IMR-90 (cell line): Measurements from ENCODE around the gene CKAP5.

ENCODE experiments used
- CEBPB ChIP-seq: IDR thresholded peaks from 2 replicates; pipeline ENCODE4 v1.6.1; 2012; ENCODE audit warnings: low read depth, low read length, improper control_type of control experiment
- MXI1 ChIP-seq: IDR thresholded peaks from 2 replicates; pipeline ENCODE4 v1.6.1; 2012; ENCODE audit warnings: low read depth, mild to moderate bottlenecking, low read length, moderate library complexity, borderline replicate concordance
- NFE2L2 ChIP-seq: fragments of 150-350 bp; IDR thresholded peaks from 2 replicates; pipeline ENCODE4 v1.6.1; 2016; ENCODE audit warnings: low read depth, mild to moderate bottlenecking, low read length
- POLR2A ChIP-seq: IDR thresholded peaks from 2 replicates; pipeline ENCODE4 v1.6.1; 2012; ENCODE audit warnings: mild to moderate bottlenecking, low read depth, low read length
- RAD21 ChIP-seq: IDR thresholded peaks from 2 replicates; pipeline ENCODE4 v1.6.1; 2012; ENCODE audit warnings: low read length, improper control_type of control experiment
- RFX5 ChIP-seq: IDR thresholded peaks from 2 replicates; pipeline ENCODE4 v1.8.0; 2012; ENCODE audit warnings: low read depth, mild to moderate bottlenecking, low read length, moderate library complexity
- SMC3 ChIP-seq: fragments of 150-350 bp; IDR thresholded peaks from 2 replicates; pipeline ENCODE4 v1.6.1; 2016; ENCODE audit warnings: low read depth, mild to moderate bottlenecking, antibody characterized with exemption, low read length, moderate library complexity
- TF ChIP-seq, protein P1 (sequence below): conservative IDR thresholded peaks from 2 replicates; pipeline ENCODE4 v1.5.1; 2012; ENCODE audit warnings: mild to moderate bottlenecking, low read depth, low read length, improper control_type of control experiment
- TF ChIP-seq, protein P2 (sequence below): fragments of 150-350 bp; IDR thresholded peaks from 2 replicates; pipeline ENCODE4 v1.6.1; 2016; ENCODE audit warnings: low read depth, mild to moderate bottlenecking, low read length, moderate library complexity, borderline replicate concordance
- TF ChIP-seq, protein P3 (sequence below): fragments of 150-350 bp; IDR thresholded peaks from 2 replicates; pipeline ENCODE4 v1.6.1; 2017; ENCODE audit warnings: mild to moderate bottlenecking, antibody characterized with exemption, low read length, low read depth

DNA sequence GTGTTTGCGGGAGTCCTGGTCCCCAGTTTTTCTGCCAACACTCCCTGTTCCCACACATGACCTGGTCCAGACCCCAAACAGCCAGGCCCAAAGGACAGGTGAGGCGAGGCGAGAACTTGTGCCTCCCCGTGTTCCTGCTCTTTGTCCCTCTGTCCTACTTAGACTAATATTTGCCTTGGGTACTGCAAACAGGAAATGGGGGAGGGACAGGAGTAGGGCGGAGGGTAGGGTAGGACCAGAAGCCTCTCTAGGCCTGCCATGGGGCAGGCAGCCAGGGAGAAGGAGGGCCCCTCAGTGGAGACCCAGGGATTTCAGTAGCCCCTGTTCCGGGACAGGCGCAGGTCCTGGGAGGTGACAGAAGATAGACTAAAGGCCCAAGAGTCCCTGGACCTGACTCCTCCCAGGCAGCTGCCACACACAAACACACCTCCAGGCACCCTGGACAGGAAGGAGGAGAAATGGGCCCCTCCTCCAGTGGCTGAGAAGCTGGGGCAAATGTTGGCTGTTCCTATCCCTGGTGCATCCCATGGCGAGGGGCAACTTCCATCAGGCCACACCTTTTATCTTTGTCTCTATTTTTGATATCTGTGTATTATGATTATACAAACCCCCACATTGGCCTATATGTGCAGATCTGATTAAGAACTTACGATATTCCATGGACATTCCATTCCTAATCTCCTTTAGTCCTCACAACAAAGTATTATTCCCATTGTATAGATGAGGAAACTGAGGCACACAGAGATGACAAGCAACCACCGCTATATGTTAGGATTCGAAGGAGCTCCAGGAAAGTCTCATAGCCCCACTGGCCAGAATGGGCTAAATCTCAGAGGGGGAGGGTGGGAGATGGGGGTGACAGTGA lies 127.7 kb downstream of the CKAP5 start:
- TF ChIP-seq SMC3 = no peak
- TF ChIP-seq POLR2A = no peak
- TF ChIP-seq, protein P1, sequence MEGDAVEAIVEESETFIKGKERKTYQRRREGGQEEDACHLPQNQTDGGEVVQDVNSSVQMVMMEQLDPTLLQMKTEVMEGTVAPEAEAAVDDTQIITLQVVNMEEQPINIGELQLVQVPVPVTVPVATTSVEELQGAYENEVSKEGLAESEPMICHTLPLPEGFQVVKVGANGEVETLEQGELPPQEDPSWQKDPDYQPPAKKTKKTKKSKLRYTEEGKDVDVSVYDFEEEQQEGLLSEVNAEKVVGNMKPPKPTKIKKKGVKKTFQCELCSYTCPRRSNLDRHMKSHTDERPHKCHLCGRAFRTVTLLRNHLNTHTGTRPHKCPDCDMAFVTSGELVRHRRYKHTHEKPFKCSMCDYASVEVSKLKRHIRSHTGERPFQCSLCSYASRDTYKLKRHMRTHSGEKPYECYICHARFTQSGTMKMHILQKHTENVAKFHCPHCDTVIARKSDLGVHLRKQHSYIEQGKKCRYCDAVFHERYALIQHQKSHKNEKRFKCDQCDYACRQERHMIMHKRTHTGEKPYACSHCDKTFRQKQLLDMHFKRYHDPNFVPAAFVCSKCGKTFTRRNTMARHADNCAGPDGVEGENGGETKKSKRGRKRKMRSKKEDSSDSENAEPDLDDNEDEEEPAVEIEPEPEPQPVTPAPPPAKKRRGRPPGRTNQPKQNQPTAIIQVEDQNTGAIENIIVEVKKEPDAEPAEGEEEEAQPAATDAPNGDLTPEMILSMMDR = no peak
- TF ChIP-seq, protein P2, sequence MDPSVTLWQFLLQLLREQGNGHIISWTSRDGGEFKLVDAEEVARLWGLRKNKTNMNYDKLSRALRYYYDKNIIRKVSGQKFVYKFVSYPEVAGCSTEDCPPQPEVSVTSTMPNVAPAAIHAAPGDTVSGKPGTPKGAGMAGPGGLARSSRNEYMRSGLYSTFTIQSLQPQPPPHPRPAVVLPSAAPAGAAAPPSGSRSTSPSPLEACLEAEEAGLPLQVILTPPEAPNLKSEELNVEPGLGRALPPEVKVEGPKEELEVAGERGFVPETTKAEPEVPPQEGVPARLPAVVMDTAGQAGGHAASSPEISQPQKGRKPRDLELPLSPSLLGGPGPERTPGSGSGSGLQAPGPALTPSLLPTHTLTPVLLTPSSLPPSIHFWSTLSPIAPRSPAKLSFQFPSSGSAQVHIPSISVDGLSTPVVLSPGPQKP = no peak
- TF ChIP-seq MXI1 = no peak
- TF ChIP-seq CEBPB = no peak
- no peak for TF ChIP-seq NFE2L2
- no peak for TF ChIP-seq RAD21
- no peak for TF ChIP-seq RFX5
- TF ChIP-seq, protein P3, sequence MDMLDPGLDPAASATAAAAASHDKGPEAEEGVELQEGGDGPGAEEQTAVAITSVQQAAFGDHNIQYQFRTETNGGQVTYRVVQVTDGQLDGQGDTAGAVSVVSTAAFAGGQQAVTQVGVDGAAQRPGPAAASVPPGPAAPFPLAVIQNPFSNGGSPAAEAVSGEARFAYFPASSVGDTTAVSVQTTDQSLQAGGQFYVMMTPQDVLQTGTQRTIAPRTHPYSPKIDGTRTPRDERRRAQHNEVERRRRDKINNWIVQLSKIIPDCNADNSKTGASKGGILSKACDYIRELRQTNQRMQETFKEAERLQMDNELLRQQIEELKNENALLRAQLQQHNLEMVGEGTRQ = no peak
